ENCODE results near the gene CHSY1. TPM values are rescaled to one million over a fixed set of nuclear protein-coding genes. Genes with fewer than 3 reads are reported as not detected.

Gene CHSY1
- total and polyA plus RNA-seq, 2 of the 4 experiments (the other 2 are of a cell fraction) = 40.9 to 53.2 TPM

DNA sequence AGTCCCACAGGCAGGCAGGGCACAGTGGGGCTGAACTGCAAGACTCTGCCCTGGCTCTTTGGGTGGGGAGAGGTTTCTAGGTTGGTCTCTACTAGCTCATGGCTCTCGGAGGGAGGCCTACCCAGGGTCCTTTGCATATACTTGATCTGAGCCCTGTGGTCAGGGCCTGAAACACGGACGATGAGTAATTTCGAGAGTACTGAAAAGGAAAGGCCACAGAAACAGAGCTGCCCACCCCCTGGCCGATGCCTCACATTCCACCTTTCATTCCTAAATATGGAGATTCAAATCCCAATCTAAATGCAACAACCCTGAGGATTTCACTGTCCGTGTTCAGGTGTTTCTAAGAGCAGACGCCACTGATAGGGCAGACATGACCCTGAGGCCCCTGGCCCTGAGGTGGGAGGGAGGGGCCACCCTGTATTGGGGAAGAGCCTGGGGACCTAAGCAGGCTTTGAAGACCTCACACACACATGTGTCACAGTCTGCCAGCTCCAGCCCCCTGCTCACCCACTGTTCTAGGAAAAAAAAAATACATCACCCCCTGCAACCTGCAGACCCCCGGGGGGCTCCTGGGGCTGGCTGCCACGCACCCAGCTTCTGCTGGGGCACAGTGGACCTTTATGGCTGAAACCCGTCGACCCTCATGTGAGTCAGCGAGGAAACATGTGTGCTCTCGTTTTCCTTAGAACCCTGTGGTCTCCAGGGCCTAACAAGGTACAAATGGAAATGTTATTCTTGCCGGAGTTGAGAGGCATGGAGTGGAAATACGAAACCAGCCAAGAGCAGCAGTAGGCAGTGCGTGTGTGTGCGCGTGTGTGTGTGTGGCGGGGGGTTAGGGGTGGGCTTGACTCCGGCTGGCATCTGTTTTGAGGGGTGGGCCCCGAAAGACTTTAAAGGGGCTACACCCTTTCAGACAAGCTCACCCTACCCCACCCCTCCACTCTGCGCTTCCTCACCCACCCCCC is 112.7 kb downstream of the CHSY1 start:
- Histone ChIP-seq H3K23ac (ENCODE audit: low read depth, low read length) (no peak overlapping the region; the same call in 1 of the 2 replicates), H3K9me1 (ENCODE audit: insufficient read depth, low read length) (no peaks in the 10 kb centered on the region; the same call in 1 of the 2 replicates), H4K20me1 (ENCODE audit: insufficient read depth, low read length) (no peaks in the 10 kb centered on the region), H3K27me3 (ENCODE audit: control insufficient read depth, insufficient read depth, low read length) (no peaks in the 10 kb centered on the region), H3K56ac (ENCODE audit: extremely low read depth, insufficient read depth, low read length) (no peak overlapping the region), H3K79me1 (ENCODE audit: low read depth in 1 of 2, low read length in 2 of 2) (no peaks in the 10 kb centered on the region; a peak in 1 of 4 replicates), H4K8ac (ENCODE audit: low read depth in 2 of 2, low read length in 2 of 2) (peak overlapping the region; percentile 67 to 90; a peak in 3 of 4 replicates), H2BK120ac (ENCODE audit: low read depth, low read length) (peak overlapping the region; percentile 86), H3K14ac (replicated peaks; ENCODE audit: low read depth, low read length) (peak overlapping the region; percentile 83; the same call in 1 of the 2 replicates), H4K5ac (ENCODE audit: low read depth, low read length) (peak overlapping the region; percentile 91), H3K27ac (ENCODE audit: insufficient read depth, low read length) (no peak overlapping the region; the same call in 1 of the 2 replicates), H3K4me2 (ENCODE audit: low read depth, low read length) (no peak overlapping the region; the same call in 1 of the 2 replicates), H2AK5ac (ENCODE audit: low read depth, low read length) (peak overlapping the region; percentile 74), H3K4ac (ENCODE audit: low read depth, low read length) (peak overlapping the region; percentile 92), H2BK5ac (ENCODE audit: low read depth, low read length, poor library complexity, severe bottlenecking) (peak overlapping the region; percentile 72), H2AFZ (replicated peaks; ENCODE audit: low read length, poor library complexity) (peak overlapping the region; percentile 73), H3K4me3 (ENCODE audit: insufficient read depth, low read depth, low read length) (no peak overlapping the region), H3K18ac (ENCODE audit: low read depth, low read length) (peak overlapping the region; percentile 75), H2BK15ac (ENCODE audit: low read depth, low read length) (peak overlapping the region; percentile 57; the same call in 1 of the 3 replicates), H2BK20ac (ENCODE audit: low read depth, low read length) (peak overlapping the region; percentile 73), H4K91ac (ENCODE audit: insufficient read depth, low read depth, low read length) (peak overlapping the region; percentile 80), H2AK9ac (replicated peaks; ENCODE audit: low read depth, low read length, poor library complexity) (peak overlapping the region; percentile 57), H3K4me1 (ENCODE audit: control insufficient read depth, insufficient read depth, low read length) (peaks cover 10% of the 10 kb centered on the region), H3K9ac (ENCODE audit: low read depth, low read length) (no peak overlapping the region), H3K9me3 (ENCODE audit: control insufficient read depth, insufficient read depth, low read length) (no peaks in the 10 kb centered on the region), H3K36me3 (ENCODE audit: control insufficient read depth, insufficient read depth, low read length) (no peaks in the 10 kb centered on the region)
- CTCF ChIA-PET = no interaction called here
- TF ChIP-seq MAZ (IDR thresholded peaks at IDR 0.05; ENCODE audit: borderline replicate concordance, low read depth, low read length) = no peak
- TF ChIP-seq, protein P1, sequence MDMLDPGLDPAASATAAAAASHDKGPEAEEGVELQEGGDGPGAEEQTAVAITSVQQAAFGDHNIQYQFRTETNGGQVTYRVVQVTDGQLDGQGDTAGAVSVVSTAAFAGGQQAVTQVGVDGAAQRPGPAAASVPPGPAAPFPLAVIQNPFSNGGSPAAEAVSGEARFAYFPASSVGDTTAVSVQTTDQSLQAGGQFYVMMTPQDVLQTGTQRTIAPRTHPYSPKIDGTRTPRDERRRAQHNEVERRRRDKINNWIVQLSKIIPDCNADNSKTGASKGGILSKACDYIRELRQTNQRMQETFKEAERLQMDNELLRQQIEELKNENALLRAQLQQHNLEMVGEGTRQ (IDR thresholded peaks at IDR 0.05; ENCODE audit: low read depth, low read length) = no peak
- no peak for TF ChIP-seq MAFK (IDR thresholded peaks at IDR 0.05; ENCODE audit: low read depth, low read length)
- TF ChIP-seq, protein P2, sequence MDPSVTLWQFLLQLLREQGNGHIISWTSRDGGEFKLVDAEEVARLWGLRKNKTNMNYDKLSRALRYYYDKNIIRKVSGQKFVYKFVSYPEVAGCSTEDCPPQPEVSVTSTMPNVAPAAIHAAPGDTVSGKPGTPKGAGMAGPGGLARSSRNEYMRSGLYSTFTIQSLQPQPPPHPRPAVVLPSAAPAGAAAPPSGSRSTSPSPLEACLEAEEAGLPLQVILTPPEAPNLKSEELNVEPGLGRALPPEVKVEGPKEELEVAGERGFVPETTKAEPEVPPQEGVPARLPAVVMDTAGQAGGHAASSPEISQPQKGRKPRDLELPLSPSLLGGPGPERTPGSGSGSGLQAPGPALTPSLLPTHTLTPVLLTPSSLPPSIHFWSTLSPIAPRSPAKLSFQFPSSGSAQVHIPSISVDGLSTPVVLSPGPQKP (IDR thresholded peaks at IDR 0.05; ENCODE audit: borderline replicate concordance, low read depth, low read length) = no peak
- no peak for TF ChIP-seq NFE2L2 (IDR thresholded peaks at IDR 0.05; ENCODE audit: low read depth, low read length)
- TF ChIP-seq POLR2A (IDR thresholded peaks at IDR 0.05; ENCODE audit: low read depth, low read length) = no peak
- TF ChIP-seq RFX5 (IDR thresholded peaks at IDR 0.05; ENCODE audit: low read depth, low read length) = no peak
- TF ChIP-seq RAD21 (IDR thresholded peaks at IDR 0.05; ENCODE audit: low read length) = no peak
- POLR2A ChIA-PET (ENCODE audit: unreplicated experiment) = interaction anchor here (0.7 kb wide), 1 partner anchor 11 kb away, joined by 4 read pairs; no protein-coding TSS in a partner anchor
- dilution Hi-C loops (cut with HindIII; ENCODE audit: low sequenced_read_pairs, unreplicated experiment) = no loop called here
- ATAC-seq (ENCODE audit: low read depth) (peak; percentile 82), DNase-seq (peak; percentile 62)
- in situ Hi-C loops (cut with MboI; ENCODE audit: low sequenced_read_pairs) = no loop called here
- BruUV-seq (replicated peaks) = no TSS peak
- 64% methylated on average over 6 of the region's 22 CpGs; no CpG with 5 or more reads in 1 of the 2 experiments for WGBS, 2 experiments (ENCODE audit: extremely low coverage in 2 of 2, insufficient read length in 1 of 2)
- intact Hi-C loops (cut with micrococcal nuclease) = no loop called here
